GM19452 (cell line): ENCODE data around the gene ATP6V0C.
A peak's percentile ranks its signal among the peaks of the same experiment; 100 is the strongest.

ENCODE experiments used
- ATAC-seq: cut with Tn5 transposase; IDR thresholded peaks from one replicate; pipeline ENCODE4 v1.9.1; 2021; ENCODE audit not compliant: unreplicated experiment

Gene ATP6V0C

DNA sequence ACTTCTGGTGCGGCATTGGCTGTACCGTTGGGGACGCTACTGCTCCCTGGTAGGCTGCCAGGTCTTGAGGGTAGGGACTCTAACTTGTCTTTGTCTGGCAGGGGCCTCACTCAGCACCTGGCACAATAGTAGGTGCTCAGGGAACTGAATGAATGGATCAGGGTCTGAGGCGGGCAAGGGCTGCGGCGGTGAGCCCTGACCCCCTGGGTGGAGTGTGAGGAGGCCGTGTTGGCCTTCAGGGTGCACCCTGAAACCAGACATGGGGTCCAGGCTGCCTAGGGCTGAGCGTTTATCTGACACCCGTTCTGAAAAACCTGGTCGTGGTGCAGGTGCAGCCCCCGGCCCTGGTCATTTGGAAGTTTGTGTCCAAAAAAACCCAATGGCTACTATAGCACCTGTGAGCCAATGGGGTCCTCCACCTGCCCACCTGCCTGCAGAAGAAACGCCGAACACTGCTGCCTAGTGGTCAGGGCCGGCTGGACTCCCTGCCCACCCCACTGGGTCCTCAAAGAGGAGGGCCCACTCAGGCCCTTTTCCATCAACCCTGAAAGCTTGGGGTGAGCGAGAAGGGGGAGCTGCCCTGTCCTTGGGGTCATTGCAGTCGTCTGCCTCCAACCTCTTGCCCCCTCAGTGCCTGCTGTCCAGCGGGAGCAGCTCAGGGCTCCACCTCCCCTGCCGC, 4.9 kb upstream of the ATP6V0C start:
- no peak for ATAC-seq

- no peak for ATAC-seq
These were observed 2.5 kb upstream of the ATP6V0C start for GRCh38 chr16:2511128-2511800.

DNA sequence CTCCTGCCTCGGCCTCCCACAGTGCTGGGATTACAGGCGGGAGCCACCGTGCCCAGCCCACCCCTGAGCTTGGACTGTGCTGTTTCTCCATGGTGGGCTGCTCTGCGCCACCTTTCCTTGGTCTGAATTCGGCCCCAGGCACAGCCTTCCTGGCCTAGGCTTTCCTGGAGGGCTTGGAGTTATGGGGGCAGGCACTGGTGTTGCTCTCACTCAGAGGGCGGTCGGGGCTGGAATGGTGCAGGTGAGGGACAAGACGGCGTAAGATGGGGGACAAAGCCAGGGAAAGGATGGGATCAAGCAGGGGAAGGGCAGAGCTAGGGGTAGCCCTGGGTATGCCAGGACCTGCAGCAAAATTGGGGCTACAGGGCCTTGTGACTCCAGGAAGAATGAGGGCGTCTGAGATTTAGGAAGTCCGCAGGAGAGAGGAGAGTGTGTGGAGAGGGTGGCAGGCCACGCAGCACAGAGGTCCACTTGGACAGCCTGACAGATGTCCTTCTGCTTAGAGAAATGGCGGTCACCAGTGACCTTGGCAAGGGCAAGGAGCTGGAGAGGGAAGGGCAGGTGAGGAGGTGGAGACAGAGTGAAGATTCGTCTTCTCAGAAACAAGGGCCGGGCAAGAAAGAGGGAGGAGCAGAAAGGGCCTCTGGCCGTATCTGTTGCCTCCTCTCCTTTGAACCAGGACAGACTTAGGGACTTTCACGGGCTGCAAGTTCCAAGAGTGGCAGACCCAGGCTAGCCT, 1.6 kb upstream of the ATP6V0C start:
- ATAC-seq = no peak

GRCh38 chr16:2512735-2513404, 882 bp upstream of the ATP6V0C start:
- ATAC-seq = peak; percentile 4

DNA sequence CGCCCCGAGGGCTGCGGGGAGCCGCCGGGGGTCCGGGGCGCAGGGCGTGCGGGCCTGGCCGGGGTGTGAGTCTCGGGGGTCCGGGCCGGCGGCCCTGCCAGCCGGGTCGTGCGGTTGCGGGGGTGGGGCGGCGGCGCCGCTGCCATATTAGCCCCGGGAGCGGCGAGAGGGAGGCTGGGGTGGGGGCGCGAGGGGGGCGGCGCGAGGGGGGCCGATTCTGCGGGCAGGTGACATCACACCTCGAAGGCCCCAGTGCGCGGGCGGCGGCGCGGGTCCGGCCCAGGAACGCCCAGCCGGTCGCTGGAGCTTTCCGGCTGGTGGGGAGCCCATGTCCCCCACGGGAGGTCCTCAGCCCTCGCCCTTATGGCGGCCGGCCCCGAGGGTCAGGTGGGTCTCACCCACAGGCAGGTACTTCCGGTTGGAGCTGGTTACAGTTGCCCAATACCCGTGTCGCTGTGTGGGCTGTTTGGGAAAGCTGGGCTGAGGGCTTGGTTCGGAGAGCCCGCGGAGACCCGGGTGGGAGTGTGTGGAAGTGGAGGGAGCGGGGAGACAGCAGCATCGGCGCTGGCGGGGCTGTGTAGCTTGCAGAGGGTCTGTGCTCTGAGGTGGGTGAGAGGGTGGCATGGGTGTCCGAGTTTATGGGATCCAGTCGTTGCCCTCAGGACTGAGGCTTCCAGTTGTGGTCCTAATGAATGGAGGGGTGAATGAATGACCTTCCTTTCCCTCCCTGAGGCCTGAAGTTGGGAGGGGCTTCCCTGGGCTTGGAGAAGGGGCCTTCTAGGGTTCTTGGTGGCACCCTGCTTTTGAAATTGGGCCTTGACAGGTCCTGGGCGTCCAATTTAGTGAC, 804 bp downstream of the ATP6V0C start:
- ATAC-seq = no peak

GRCh38 chr16:2515180-2515851, 1.6 kb downstream of the ATP6V0C start:
- no peak for ATAC-seq

- ATAC-seq = no peak
These were observed 2.9 kb downstream of the ATP6V0C start for GRCh38 chr16:2516391-2517240.

DNA sequence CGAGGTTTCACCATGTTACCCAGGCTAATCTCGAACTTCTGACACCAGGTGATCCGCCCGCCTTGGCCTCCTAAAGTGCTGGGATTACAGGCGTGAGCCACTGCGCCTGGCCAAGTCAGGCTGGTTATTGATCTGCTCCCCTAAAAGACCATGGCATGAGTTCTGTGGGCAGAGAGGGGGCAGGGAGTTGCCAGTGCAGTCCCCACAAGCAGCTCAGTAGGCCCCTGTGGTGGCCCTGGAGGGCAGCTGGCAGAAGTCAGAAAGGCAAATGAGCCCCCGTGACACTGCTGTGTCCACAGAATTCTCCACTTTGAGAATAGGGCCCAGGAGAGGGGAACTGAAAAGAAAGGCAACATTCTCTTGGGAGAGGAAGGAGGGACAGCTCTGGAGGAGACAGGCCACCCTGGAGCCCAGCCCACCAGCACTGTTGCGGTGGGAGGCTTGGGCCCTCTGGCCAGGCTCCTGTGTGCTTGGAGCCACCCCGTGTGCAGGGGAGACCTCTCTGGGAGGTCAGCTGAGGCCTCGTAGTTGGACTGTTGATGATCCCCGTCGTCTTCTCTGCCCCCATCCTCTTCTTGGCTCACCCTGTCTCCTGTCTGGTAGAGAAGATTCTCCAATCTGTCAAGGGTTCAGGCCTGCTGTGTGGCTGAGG, 4.3 kb downstream of the ATP6V0C start:
- ATAC-seq = no peak

- no peak for ATAC-seq
These were observed 5.3 kb downstream of the ATP6V0C start for GRCh38 chr16:2518823-2519710.

GRCh38 chr16:2519711-2520080, 5.9 kb downstream of the ATP6V0C start:
- ATAC-seq = no peak

DNA sequence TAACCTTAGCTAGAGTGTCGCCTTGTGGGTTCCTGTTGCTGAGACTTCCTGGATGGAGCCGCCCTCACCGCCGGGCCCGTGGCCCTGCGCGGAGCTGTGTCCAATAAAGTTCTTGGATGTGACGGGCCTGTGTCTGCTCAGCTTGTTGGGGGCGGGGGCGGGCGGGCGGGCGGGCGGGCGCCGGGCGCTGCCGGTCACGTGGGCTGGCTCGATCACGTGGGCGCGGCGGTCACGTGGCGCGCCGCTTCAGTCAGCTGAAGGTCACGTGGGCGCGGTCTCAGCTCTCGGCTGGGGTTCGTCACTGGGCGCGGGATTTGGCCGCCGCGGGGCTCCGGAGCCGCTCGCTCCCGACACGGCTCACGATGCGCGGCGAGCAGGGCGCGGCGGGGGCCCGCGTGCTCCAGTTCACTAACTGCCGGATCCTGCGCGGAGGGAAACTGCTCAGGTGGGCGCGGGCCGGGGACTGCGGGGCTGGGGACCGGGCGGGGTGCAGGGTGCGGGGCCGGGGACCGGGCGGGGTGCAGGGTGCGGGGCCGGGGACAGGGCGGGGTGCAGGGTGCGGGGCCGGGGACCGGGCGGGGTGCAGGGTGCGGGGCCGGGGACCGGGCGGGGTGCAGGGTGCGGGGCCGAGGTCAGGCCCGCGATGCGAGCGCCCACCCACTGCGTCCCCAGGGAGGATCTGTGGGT, 6.5 kb downstream of the ATP6V0C start, which contains the start of gene AMDHD2:
TSS of gene AMDHD2 (plus strand) at position 275 of the 687 bp plus-strand sequence. CDS start at position 363, 88 bp downstream.
- ATAC-seq = peak; percentile 49

DNA sequence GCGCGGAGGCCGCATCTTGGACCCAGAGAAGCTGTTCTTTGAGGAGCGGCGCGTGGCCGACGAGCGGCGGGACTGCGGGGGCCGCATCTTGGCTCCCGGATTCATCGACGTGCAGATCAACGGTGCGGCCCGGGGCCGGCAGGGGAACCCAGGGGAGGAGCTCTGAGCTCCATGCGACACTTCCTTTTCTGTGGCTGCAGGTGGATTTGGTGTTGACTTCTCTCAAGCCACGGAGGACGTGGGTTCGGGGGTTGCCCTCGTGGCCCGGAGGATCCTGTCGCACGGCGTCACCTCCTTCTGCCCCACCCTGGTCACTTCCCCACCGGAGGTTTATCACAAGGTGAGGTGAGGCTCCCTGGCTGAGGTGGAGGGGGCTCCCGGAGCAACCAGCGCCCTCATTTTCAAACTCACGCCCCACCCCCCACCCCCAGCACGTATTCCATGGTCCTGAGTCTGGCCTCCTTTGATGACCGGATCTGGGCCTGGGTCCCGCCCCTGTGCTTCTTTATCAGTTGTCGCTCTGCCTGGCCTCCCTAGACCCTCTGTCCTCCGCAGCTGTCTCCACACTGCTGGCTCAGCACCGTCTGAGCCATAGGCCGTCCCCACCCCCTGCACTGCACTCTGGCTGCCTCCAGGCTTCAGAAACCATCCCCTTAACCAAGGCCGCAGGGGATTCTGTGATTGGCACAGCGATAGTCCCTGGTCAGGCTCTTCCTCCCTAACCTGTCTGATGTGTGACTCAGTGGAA, 7.2 kb downstream of the ATP6V0C start:
- peak; percentile 33 for ATAC-seq

DNA sequence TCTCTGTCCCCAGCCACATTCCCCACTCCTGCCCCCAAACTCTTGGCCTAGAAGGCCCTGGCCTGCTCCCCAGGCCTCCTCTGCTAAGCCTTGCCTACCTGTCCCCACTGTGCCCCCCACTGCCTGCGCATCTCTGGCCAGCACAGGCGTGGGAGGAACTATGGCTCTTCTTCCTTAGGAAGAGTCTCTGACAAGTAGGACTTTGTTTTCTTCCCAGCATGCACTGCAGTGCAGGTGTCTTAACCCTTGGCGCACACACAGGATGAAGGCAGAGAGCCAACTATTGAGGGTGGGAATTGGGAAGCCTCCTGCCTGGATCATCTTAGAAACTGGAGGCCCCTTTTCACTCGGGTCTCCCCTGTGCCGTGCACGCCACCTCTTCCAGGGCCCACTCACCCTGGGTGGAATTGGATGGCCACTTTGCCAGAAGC, 10.1 kb downstream of the ATP6V0C start:
- ATAC-seq = no peak

DNA sequence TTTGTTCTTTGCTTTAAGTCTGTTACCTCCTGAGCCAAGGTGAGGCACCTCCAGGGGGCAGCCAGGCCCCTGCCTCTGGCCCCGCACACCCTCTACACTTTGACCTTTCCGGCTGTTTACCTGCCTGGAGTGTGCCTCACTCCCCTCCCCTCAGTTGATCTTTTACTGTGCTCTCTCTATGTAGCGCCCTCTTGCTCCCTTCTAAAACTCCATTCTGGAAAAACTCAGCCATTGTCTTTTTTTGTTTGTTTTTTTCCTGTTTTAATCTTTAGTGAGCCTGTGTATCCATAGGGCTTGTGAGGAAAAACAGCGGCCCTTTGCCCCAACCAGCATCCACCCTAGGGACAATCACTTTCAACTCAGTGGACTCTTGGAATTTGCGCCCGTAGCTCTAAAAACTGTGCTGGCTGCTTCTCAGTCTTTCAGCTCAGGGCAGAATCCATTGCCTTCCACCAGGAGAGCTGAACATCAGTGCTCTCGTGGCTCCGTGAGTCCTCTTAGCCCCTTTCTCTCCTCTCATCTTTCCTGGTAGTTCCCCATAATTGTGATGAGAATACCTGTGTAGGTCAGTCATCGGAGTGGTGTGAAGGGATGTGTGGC, 10.7 kb downstream of the ATP6V0C start:
- ATAC-seq = no peak

GRCh38 chr16:2526135-2526534, 12.4 kb downstream of the ATP6V0C start:
- ATAC-seq = no peak
